Amniotic stem cell (primary cell): Measurements from ENCODE around the gene NCCRP1.

Experiments
- DNase-seq: peaks from one replicate; lab custom pipeline; 2025; lab: John Stamatoyannopoulos, UW

NCCRP1 gene

GRCh38 chr19:39180749-39181148 is 16.0 kb upstream of the NCCRP1 start:
- no peak for DNase-seq

GRCh38 chr19:39181500-39182173 is 15.1 kb upstream of the NCCRP1 start:
- no peak for DNase-seq

DNA sequence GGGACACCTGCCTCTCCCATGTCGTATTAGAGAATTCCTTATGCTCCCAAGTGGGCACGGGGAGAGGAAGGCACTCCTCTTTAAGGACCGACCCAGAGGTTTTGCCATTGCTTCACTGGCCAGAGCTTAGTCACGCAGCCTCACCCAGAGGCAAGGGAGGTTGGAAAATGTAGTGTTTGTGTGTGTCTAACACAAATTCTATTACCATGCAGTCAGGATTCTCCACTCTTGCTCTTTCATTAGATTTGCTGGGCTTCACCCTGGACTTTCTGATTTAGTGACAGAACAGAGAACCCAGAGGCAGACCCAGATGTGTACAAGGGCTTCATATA is 14.6 kb upstream of the NCCRP1 start:
- no peak for DNase-seq

GRCh38 chr19:39183104-39183503 is 13.7 kb upstream of the NCCRP1 start:
- no peak for DNase-seq

DNA sequence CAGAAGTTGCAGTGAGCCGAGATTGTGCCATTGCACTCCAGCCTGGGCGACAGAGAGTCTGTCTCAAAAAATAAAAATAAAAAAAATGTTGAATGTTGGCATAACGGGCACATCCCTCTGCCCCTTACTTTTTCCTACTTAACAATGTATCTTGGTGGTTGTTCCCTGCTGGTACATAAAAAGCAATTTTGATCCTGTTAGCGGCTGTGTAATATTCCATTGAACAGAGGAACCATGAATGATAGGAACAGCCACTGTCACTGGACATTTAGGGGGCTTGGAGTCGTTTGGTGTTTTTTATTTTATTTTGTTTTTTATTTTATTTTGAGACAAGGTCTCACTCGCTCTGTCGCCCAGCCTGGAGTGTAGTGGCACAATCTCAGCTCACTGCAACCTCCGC is 10.4 kb upstream of the NCCRP1 start:
- no peak for DNase-seq

DNA sequence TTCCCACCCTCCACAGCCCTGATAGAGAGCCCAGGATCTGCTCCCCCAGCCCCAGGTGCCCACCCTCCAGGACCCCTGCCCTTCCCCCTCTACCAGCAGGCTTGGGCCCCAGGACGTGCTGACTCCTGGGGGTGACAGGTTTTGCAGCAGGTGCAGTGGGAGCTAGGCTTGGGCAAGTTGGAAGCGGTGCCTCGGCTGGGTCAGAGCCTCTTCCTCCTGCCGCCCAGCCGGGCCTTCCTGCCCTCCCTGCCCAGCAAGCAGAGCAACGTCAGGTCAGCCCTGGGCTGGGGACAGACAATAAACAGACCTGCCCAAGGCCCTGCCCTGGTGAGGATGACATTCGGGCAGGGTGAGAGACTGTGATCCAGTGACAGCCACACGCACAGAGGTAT is 9.2 kb upstream of the NCCRP1 start:
- no peak for DNase-seq

- no peak for DNase-seq
These were observed 7.8 kb upstream of the NCCRP1 start for GRCh38 chr19:39188960-39189359.

GRCh38 chr19:39190768-39191167 is 6.0 kb upstream of the NCCRP1 start:
- no peak for DNase-seq

GRCh38 chr19:39192846-39193245 is 3.9 kb upstream of the NCCRP1 start:
- no peak for DNase-seq

GRCh38 chr19:39193803-39194202 is 3.0 kb upstream of the NCCRP1 start:
- DNase-seq = no peak

DNA sequence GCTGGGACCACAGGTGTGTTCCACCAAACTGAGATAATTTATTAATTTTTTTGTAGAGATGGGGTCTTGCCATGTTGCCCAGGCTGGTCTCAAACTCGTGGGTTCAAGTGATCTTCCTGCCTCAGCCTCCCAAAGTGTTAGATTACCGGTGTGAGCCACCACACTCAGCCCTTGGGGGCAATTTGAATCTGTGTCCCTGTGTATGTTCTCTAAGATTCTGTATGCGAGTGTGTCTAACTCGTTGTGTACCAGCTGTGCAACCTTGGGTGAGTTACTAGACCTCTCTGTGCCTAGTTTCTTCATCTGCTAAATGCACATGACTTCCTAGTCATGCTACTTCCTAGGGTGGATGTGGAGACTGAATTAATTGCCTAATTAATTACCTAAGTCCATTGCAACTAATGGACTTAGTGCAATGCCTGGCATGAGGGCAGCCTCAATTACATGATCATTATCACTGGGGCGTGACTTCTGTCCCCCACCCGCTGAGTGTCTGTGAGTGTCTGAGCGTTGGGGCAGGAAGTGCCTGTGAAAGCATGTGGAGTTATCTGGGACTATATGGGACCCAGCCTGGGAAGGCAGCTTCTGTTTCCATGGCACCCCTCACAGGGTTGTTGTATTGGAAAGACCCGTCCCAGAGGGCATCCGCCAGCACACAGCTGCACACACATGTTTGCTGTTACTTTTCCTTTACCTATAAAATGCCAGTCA is 1.8 kb upstream of the NCCRP1 start:
- DNase-seq = no peak

DNA sequence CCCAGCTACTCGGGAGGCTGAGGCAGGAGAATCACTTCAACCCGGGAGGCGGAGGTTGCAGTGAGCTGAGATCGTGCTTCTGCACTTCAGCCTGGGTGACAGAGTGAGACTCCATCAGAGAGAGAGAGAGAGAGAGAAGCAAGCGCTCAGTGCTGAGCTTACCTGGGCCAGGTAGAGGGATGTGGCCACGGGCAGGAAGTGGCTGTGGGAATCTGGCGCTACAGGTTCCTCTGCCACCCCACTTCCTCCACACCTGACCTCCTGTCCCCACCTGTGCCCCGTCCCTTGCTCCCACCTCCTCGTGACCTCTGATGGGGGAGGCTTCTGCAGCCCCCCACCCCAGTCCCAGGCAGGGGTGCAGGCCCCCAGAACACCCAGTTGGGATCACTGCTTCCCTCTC is 1.0 kb upstream of the NCCRP1 start:
- no peak for DNase-seq

DNA sequence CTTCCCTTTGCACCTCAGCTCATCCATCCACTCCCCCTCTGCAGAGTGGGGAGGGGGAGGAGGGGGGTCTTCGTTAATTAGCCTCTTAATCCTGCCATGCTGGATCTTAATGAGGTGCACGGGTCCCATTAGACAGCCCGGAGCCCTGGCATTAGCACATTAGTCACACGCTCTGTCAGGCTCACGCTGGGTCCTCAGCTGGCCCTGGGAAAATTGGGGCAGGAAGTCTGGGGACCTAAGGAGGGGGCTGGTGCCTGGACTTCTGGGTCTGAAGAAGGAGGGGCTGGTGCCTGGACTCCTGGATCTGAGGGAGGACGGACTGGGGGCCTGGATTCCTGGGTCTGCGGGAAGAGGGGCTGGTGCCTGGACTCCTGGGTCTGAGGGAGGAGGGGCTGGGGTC is 444 bp upstream of the NCCRP1 start:
- no peak for DNase-seq

DNA sequence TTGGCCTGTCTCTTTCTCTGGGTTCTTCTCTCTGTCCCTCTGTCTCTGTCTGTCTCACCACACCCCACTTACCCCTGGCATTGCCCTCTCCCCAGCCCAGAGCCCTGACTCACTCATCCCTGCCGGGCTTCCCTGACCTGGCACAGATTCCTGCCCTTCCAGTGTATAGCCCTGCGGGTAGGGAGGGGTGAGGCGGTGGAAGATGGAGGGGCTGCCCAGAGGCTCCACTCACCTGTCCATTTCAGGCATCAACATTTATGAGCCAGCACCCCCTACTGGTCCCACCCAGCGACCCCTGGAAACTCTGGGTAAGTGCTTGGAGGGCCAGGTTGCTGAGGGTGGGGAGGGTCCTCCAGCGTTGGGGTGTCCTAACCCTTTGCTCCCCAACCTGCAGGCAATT is 1.0 kb downstream of the NCCRP1 start:
- DNase-seq = no peak

DNA sequence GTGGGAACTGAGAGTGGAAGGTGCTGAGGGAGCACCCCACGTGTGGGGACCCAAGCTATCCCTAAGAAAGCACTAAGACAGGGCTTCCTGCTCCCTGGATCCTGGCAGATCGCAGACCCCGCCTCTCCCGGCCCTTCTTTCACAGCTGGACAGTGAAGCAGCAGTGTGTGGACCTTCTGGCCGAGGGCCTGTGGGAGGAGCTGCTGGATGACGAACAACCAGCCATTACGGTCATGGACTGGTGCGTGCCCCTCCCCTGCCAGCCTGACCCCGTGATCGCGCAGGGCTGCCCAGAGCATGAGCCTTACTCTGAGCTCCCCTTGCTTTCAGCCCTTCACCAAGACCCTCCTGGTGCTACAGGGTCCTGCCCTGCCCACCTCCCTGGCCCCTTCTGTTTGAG is 2.3 kb downstream of the NCCRP1 start:
- DNase-seq = no peak

GRCh38 chr19:39200066-39200802 is 3.5 kb downstream of the NCCRP1 start:
- no peak for DNase-seq

DNA sequence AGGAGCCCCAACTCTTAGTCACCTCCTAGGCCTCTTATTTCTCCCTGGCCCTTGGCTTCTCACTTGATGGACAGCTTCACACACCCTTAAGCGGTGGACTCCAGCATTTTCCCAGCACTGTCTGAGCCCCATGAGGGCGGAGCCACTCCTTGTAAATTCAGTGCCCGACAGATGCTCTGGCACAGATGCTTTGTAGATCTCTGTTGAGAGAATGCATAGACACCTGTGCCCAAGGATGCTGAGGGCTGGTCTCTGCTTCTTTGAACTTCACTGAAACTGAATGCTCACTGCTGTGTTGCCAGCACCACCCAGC is 4.0 kb downstream of the NCCRP1 start:
- no peak for DNase-seq

- no peak for DNase-seq
These were observed 6.2 kb downstream of the NCCRP1 start for GRCh38 chr19:39202998-39203355.

DNA sequence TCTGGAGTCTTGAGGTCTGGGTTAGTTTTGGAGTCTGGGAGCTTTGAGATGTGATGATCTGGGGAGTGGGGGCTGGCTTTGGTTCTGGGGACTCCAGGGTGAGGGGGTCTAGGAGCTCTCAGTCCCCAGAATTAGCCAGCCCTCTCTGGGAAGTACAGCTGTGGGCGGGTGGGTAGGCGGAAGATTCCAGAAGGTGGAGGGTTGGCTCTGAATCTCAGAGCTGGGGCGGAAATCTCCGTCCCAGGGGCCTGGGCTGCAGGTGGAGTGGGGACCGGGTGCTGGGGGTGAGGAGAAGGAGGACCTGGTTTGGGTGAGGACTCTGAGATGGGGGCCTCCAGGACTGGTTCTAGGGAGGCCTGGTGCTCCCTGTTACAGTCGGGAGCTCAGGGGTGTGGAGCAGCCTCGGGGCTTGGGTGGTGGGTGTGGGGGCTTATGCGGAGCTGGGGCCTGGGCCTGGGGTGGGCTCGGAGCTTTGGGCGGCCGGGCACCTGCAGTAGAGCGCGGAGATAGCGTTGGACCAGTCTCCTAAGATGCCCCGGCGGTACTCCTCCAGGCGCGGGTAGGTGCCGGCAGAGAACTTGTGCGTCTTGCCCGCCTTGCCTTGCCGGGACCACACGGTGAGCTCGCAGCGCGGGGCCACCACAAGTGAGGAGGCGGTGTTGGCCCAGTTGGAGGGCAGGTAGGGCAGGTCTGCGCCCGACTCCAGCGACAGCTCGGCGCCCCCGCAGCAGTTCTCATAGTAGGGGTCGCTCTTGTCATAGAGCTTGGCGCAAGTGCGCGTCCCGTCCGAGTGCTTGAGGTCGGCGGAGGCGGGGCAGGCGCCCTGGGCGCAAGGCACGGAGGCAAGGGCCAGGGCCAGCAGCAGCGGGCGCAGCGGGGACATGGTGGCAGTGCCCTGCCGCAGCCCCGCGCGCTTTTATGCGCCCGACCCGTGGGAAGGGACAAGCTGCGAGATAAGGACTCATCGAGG is 6.9 kb downstream of the NCCRP1 start, which contains the start of gene SYCN:
SYCN (minus strand) TSS at position 892 of the 970 bp plus-strand sequence; CDS start at position 883, 9 bp downstream.
- DNase-seq = no peak

DNA sequence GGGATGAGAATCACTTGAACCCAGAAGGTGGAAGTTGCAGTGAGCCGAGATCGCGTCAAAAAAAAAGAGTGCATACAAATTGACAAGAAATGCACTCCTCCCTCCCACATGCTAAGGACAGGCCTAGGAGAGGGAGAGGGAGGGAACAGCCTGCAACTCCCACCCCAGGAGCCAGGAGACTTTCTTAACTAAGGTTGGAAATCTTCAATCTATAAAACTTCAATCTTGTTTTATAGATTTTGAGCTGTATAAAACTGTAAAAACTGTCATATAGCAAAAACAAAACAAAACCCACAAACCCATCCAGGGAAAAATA is 8.6 kb downstream of the NCCRP1 start:
- DNase-seq = no peak

GRCh38 chr19:39206122-39206521 is 9.4 kb downstream of the NCCRP1 start:
- no peak for DNase-seq

DNA sequence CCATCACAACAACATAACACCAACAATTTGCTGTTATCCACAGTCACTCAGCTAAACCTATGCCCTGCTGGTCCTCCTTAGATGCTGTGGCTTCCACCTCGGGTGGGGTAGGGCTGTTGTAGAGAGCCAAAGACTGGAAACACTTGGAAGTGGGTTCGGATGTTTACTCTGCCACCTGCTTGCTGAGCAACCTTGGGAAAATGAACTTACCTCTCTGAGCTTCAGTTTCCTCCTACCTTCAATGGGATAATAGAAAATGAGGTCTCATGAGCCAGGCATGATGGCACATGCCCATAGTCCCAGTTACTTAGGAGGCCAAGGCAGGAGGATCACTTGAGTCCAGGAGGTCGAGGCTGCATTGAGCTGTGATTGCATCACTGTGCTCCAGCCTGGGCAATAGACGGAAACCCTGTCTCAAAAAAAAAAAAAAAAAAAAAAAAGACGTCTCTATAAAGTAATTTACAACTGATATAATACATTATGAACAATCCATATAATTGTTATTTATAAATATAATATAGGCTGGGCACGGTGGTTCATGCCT is 10.6 kb downstream of the NCCRP1 start:
- no peak for DNase-seq
